BLaER1 (cell line): Measurements from ENCODE around the gene LPCAT3.

Experiments
- H3K27ac ChIP-seq: shearing (Covaris generic); formaldehyde crosslinking; 2 replicates; pipeline ENCODE4 v1.8.1; 2022
- H3K27me3 ChIP-seq: shearing (Covaris generic); formaldehyde crosslinking; 2 replicates; pipeline ENCODE4 v1.8.1; 2022
- H3K36me3 ChIP-seq: shearing (Covaris generic); formaldehyde crosslinking; 2 replicates; pipeline ENCODE4 v1.8.1; 2022
- H3K4me1 ChIP-seq: shearing (Covaris generic); formaldehyde crosslinking; 2 replicates; pipeline ENCODE4 v1.8.1; 2022
- H3K4me2 ChIP-seq: shearing (Covaris generic); formaldehyde crosslinking; 2 replicates; pipeline ENCODE4 v1.8.1; 2022
- H3K4me3 ChIP-seq: shearing (Covaris generic); formaldehyde crosslinking; 2 replicates; pipeline ENCODE4 v1.8.1; 2022
- H3K9ac ChIP-seq: shearing (Covaris generic); formaldehyde crosslinking; 2 replicates; pipeline ENCODE4 v1.8.1; 2022
- H3K9me3 ChIP-seq: shearing (Covaris generic); formaldehyde crosslinking; 2 replicates; pipeline ENCODE4 v1.8.1; 2022
- H4K20me1 ChIP-seq: shearing (Covaris generic); formaldehyde crosslinking; 2 replicates; pipeline ENCODE4 v1.8.1; 2022
- Cebpa-rat ChIP-seq: shearing (Covaris generic); IDR thresholded peaks from 2 replicates; pipeline ENCODE4 v1.8.1; 2022

LPCAT3 gene

DNA sequence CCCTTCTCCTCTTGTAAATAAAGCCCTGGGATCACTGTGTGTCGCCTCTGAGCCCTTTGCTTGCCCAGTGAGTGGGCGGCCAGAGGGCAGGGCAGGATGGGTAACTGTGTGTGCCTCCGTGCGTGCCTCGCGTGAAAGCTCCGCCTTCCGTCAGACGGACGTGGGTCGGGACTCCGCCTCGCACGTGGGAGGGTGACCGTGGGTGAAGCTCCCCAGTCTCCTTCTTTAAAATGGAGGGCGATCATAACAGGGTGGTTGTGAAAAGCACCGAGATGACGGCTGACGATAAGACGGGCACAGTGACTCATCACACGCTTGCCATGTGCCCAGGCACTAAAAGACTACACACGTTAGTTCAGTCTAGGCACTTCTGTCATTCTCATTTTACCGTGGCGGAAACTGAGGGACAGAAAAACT is 57.0 kb downstream of the LPCAT3 start:
- Histone ChIP-seq H3K4me3 (peak overlapping the region; percentile 58), H3K9me3 (no peaks in the 10 kb centered on the region), H3K36me3 (peaks cover 60% of the 10 kb centered on the region), H3K4me1 (peaks cover 95% of the 10 kb centered on the region), H3K4me2 (peak overlapping the region; percentile 91), H3K9ac (peak overlapping the region; percentile 93), H3K27me3 (no peaks in the 10 kb centered on the region), H3K27ac (peak overlapping the region; percentile 91), H4K20me1 (no peaks in the 10 kb centered on the region)
- no peak for TF ChIP-seq Cebpa-rat

DNA sequence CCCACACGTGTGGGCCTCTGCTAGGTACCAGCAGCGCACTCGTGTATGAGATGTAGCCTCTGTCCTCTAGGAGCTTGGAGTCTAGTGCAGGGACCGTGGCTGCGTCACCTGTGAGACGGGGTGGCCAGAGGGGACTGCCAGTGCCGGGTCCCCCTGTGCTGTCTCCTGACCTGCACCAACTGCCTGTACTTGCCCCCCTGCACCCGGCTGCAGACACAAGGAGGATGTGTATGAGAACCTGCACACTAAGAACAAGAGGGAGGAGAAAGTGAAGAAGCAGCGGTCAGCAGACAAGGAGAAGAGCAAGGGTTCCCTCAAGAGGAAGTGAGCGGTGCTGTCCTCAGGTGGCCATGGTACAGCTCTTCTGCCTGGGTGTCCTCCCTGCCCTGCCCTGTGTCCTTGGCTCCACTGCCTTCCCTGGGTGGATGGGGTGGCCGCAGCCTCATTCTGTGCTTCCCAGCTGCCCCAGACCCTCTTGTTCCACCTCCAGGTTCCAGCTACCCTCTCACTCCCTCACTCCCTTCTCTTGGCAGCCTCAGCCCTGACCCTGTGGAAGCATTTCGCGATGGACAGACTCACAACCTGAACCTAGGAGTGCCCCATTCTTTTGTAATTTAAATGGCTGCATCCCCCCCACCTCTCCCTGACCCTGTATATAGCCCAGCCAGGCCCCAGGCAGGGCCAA is 57.5 kb downstream of the LPCAT3 start:
- no peaks in the 10 kb centered on the region for H3K9me3 ChIP-seq
- H3K27ac ChIP-seq, result peak overlapping the region; percentile 91
- peak overlapping the region; percentile 91 for H3K4me2 ChIP-seq
- peaks cover 97% of the 10 kb centered on the region for H3K4me1 ChIP-seq
- H3K27me3 ChIP-seq, result no peaks in the 10 kb centered on the region
- H4K20me1 ChIP-seq, result no peaks in the 10 kb centered on the region
- peak overlapping the region; percentile 93 for H3K9ac ChIP-seq
- H3K4me3 ChIP-seq, result peak overlapping the region; percentile 58
- TF ChIP-seq Cebpa-rat, result no peak
- H3K36me3 ChIP-seq, result peaks cover 60% of the 10 kb centered on the region

DNA sequence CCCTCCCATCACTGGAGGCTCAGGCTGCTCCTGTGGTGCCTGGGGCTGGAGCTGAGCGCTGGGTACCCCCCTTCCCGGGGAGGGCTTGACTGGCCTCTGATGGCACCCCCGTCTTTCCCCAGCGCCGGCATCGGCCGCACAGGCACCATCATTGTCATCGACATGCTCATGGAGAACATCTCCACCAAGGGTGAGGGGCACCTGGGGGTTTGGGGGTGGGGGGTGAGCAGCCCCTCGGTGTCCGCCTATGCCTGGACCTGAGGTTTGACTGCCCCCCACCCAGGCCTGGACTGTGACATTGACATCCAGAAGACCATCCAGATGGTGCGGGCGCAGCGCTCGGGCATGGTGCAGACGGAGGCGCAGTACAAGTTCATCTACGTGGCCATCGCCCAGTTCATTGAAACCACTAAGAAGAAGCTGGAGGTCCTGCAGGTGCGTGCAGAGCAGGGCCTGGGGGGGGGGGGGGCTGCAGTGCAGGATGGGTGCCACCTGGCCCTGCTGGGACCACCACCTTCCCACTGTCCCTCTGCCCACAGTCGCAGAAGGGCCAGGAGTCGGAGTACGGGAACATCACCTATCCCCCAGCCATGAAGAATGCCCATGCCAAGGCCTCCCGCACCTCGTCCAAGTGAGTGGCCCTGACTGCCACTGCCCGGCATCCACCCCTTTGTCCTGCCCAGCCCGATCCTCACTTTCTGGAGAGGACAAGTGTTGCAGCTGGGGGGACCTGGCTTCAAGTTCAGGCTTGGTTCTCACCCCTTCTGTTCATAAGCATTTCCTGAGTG is 58.3 kb downstream of the LPCAT3 start:
- no peak for TF ChIP-seq Cebpa-rat
- Histone ChIP-seq H3K27me3 (no peaks in the 10 kb centered on the region), H3K4me1 (peaks cover 97% of the 10 kb centered on the region), H3K4me3 (peak overlapping the region; percentile 58), H4K20me1 (no peaks in the 10 kb centered on the region), H3K27ac (peak overlapping the region; percentile 91), H3K36me3 (peaks cover 61% of the 10 kb centered on the region), H3K9ac (peak overlapping the region; percentile 93), H3K9me3 (no peaks in the 10 kb centered on the region), H3K4me2 (peak overlapping the region; percentile 91)

DNA sequence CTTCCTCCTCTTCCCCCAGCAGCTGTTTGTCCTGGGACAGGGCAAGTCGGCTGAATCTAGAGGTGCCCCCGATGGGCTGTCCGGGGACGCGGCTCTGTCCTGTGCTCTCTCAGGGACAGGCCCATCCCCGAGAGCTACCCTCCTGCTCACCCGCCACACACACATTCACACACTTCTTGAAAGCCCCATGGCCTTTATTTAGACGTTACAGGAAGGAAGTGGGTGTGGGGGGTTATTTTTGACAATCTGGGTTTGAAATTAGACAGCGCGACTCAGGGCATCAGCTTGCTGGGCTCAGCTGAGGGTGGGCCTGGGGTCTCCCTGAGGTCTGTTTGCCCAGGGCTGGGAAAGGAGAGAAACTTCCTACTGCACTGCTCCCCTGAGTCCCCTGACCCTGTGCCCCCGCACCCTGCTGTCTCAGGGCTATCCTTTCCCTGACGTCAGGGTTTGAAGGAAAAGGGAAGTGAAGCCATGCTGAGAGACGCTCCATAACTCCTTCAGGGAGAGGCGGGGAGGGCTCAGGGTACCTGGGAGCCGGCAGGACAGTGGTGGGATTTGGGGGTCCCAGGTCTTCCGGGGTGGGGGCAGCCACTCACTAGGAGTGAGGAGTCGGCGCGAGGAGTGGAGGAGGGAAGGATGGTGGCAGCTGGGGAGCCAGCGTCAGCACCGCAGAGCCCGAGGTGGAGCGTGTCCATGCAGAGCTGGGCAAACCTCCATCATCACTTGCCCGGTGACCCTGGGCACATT is 59.0 kb downstream of the LPCAT3 start:
- Histone ChIP-seq H3K4me3 (peak overlapping the region; percentile 58), H3K4me1 (peaks cover 97% of the 10 kb centered on the region), H3K4me2 (peak overlapping the region; percentile 91), H3K36me3 (peaks cover 60% of the 10 kb centered on the region), H3K27me3 (no peaks in the 10 kb centered on the region), H4K20me1 (no peaks in the 10 kb centered on the region), H3K9ac (peak overlapping the region; percentile 93), H3K9me3 (no peaks in the 10 kb centered on the region), H3K27ac (peak overlapping the region; percentile 91)
- no peak for TF ChIP-seq Cebpa-rat

DNA sequence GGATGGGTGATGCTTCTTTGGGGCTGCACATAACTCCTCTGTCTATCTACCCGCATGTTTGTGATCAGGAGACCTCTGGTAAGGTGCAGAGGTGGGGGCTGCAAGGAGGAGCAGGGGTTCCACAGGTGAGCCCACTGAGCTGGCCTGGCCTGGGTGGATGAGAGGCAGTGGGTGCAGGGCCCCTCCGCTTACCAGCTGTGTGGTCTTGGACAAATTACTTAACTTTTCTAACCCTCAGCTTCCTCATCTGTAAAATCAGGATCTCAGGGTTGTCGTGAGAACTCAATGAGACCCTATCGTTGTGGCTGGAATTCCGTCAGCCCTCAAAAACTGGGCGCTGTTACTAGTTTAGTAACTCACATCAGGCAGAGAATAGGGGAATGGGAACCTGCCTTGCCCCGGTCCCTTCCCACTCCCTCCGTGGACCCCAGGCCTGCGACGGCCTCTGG is 59.6 kb downstream of the LPCAT3 start:
- H3K4me3 ChIP-seq, result peak overlapping the region; percentile 58
- TF ChIP-seq Cebpa-rat, result no peak
- H3K4me2 ChIP-seq, result peak overlapping the region; percentile 91
- peak overlapping the region; percentile 93 for H3K9ac ChIP-seq
- H3K4me1 ChIP-seq, result peaks cover 95% of the 10 kb centered on the region
- H4K20me1 ChIP-seq, result no peaks in the 10 kb centered on the region
- H3K9me3 ChIP-seq, result no peaks in the 10 kb centered on the region
- no peaks in the 10 kb centered on the region for H3K27me3 ChIP-seq
- peaks cover 57% of the 10 kb centered on the region for H3K36me3 ChIP-seq
- peak overlapping the region; percentile 91 for H3K27ac ChIP-seq

DNA sequence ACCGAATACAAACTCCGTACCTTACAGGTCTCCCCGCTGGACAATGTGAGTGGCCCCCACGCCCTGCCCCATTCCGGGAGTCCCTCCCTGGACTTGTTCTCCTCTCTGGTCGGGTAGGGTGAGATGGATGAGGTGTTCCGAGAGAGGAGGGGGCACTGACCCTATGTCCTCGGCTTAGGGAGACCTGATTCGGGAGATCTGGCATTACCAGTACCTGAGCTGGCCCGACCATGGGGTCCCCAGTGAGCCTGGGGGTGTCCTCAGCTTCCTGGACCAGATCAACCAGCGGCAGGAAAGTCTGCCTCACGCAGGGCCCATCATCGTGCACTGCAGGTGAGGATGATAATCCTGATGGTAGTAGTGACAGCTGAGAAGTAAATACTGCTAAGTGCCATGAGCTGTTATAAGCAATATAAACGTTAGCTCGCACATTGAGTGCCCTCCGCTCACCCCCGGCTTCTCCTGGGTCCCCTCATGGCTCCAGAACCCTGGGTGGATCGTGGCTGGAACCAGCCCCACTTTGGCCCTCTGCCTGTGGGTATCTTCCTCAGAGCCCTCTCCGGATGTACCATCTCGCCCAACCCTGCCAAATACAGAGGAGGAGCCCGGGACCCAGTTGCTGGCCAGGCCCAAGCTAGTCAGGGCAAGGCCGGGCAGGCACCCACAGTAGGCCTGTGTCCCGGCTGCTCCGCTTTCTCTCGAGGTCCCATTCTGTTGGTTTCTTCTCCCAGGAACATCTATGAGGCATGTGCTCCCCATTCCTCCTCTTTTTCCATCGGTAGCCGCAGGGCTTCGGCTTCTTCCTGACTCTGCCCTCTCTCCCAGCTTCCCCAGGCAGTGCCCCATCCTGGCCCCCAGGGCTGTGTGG is 60.3 kb downstream of the LPCAT3 start:
- no peak for TF ChIP-seq Cebpa-rat
- peak overlapping the region; percentile 91 for H3K4me2 ChIP-seq
- H3K4me1 ChIP-seq, result peaks cover 95% of the 10 kb centered on the region
- peaks cover 57% of the 10 kb centered on the region for H3K36me3 ChIP-seq
- H4K20me1 ChIP-seq, result no peaks in the 10 kb centered on the region
- H3K9me3 ChIP-seq, result no peaks in the 10 kb centered on the region
- peak overlapping the region; percentile 91 for H3K27ac ChIP-seq
- no peaks in the 10 kb centered on the region for H3K27me3 ChIP-seq
- peak overlapping the region; percentile 93 for H3K9ac ChIP-seq
- peak overlapping the region; percentile 58 for H3K4me3 ChIP-seq

DNA sequence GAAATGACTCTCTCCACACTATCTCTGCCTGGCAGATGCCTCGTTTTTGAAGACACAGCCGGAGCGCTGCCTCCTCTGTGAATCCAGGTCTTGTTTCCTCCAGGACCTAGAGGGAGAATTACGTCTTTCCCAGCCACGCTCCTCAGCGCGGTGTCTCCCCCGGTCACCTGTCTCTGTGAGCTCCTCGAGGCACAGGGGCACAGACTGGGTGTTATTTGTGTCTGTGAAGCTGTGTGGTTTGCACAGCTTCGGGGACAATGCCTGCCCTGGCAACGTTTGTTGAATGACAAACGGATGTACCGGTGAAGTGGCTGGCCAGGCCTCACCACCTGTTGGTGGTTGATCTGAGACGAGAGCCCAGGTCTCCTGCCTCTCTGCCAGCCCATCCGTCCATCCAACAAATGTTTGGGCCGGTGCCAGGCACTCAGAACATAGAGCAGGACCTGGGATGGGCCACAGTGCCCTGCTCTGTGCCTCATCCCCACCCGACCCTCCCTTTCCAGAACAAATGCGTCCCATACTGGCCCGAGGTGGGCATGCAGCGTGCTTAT is 61.0 kb downstream of the LPCAT3 start:
- Histone ChIP-seq H3K4me2 (peak overlapping the region; percentile 91), H3K4me1 (peaks cover 95% of the 10 kb centered on the region), H4K20me1 (no peaks in the 10 kb centered on the region), H3K27ac (peak overlapping the region; percentile 91), H3K27me3 (no peaks in the 10 kb centered on the region), H3K36me3 (peaks cover 57% of the 10 kb centered on the region), H3K4me3 (0 out of 2 replicates have a peak overlapping the region, but pooled peaks have one; percentile 91), H3K9me3 (no peaks in the 10 kb centered on the region), H3K9ac (peak overlapping the region; percentile 93)
- TF ChIP-seq Cebpa-rat, result no peak

DNA sequence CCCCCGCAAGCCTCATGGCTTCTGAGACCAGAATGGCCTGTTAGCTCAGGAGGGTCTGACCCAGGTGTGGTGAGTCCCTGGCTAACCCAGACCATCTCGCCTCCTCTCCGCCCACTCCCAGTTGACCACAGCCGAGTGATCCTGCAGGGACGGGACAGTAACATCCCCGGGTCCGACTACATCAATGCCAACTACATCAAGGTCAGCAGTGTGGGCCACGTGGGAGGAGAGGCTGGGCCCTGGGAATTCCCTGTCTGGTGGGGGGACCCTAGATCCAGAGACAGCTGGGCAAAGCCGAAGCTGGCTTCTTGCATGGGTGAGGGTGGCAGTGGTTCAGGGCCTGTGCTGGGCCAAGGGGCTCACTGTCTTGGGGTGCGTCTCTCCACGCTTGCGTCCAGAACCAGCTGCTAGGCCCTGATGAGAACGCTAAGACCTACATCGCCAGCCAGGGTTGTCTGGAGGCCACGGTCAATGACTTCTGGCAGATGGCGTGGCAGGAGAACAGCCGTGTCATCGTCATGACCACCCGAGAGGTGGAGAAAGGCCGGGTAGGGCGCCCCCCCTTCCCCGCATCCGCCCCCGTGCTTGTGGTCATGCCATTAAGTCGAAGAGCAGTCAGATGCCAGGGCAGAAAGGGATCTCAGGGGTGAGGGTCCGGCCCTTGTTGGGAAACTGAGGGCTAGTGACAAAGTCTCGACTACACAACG is 62.1 kb downstream of the LPCAT3 start:
- peaks cover 84% of the 10 kb centered on the region for H3K4me1 ChIP-seq

More for the DNA sequence above, 62.1 kb downstream of the LPCAT3 start:
- Histone ChIP-seq H3K9ac (peak overlapping the region; percentile 93), H3K9me3 (no peaks in the 10 kb centered on the region), H4K20me1 (no peaks in the 10 kb centered on the region), H3K36me3 (peaks cover 54% of the 10 kb centered on the region), H3K4me2 (peak overlapping the region; percentile 91), H3K4me3 (peak overlapping the region; percentile 91), H3K27ac (peak overlapping the region; percentile 91), H3K27me3 (no peaks in the 10 kb centered on the region)
- no peak for TF ChIP-seq Cebpa-rat
